IPS DF 6.9 (cell line): Measurements from ENCODE around the gene ACTL6B.

ENCODE experiments used
- DNase-seq: peaks from one replicate; pipeline ENCODE4 v3.0.0-alpha.2; 2013; ENCODE audit warnings: low read depth, low spot score
- H3K27ac ChIP-seq: one replicate; pipeline ENCODE4 v1.5.1; 2013; ENCODE audit warnings: low read length, control low read depth
- H3K27me3 ChIP-seq: 2 replicates; pipeline ENCODE4 v1.6.1; 2013; ENCODE audit warnings: mild to moderate bottlenecking, low read length; ENCODE audit not compliant: control insufficient read depth, insufficient read depth
- H3K36me3 ChIP-seq: 2 replicates; pipeline ENCODE4 v1.6.1; 2013; ENCODE audit warnings: low read length; ENCODE audit not compliant: control insufficient read depth, insufficient read depth
- H3K4me1 ChIP-seq: 2 replicates; pipeline ENCODE4 v1.6.1; 2013; ENCODE audit warnings: low read length; ENCODE audit not compliant: control insufficient read depth, insufficient read depth
- H3K4me3 ChIP-seq: 2 replicates; pipeline ENCODE4 v1.5.1; 2013; ENCODE audit warnings: mild to moderate bottlenecking, low read length
- H3K9me3 ChIP-seq: 2 replicates; pipeline ENCODE4 v1.6.1; 2013; ENCODE audit warnings: low read length, inconsistent platforms; ENCODE audit not compliant: control insufficient read depth, insufficient read depth
- WGBS: extraction: QIAGEN DNeasy Blood & Tissue Kit; methylation state at CpG from one replicate; pipeline ENCODE4 v1.1.7; 2013; ENCODE audit warnings: mixed read lengths, missing lambda C conversion rate; ENCODE audit not compliant: insufficient read length, insufficient coverage; 5-methylcytosine and 5-hydroxymethylcytosine counted together

ACTL6B gene

GRCh38 chr7:100683659-100684533 is 27.6 kb upstream of the ACTL6B start:
- DNase-seq, result no peak
- Histone ChIP-seq H3K27ac (no peak overlapping the region), H3K9me3 (no peaks in the 10 kb centered on the region), H3K4me3 (no peak overlapping the region), H3K36me3 (peaks cover 77% of the 10 kb centered on the region), H3K4me1 (no peaks in the 10 kb centered on the region; the same call in 1 of the 2 replicates), H3K27me3 (no peaks in the 10 kb centered on the region)
- no CpG with 5 or more reads among the region's 37 CpGs for WGBS

GRCh38 chr7:100682991-100683658 is 26.9 kb upstream of the ACTL6B start:
- H3K27me3 ChIP-seq, result no peaks in the 10 kb centered on the region
- WGBS, result no CpG with 5 or more reads among the region's 28 CpGs
- no peaks in the 10 kb centered on the region; the same call in 1 of the 2 replicates for H3K4me1 ChIP-seq
- DNase-seq, result no peak
- H3K4me3 ChIP-seq, result no peak overlapping the region
- no peak overlapping the region for H3K27ac ChIP-seq
- peaks cover 78% of the 10 kb centered on the region for H3K36me3 ChIP-seq
- H3K9me3 ChIP-seq, result no peaks in the 10 kb centered on the region

GRCh38 chr7:100682228-100682741 is 26.0 kb upstream of the ACTL6B start:
- Histone ChIP-seq H3K27ac (no peak overlapping the region), H3K9me3 (no peaks in the 10 kb centered on the region), H3K27me3 (no peaks in the 10 kb centered on the region), H3K4me3 (no peak overlapping the region), H3K4me1 (no peaks in the 10 kb centered on the region; the same call in 1 of the 2 replicates), H3K36me3 (peaks cover 73% of the 10 kb centered on the region)
- WGBS, result no CpG with 5 or more reads among the region's 25 CpGs
- no peak for DNase-seq

GRCh38 chr7:100681491-100682227 is 25.4 kb upstream of the ACTL6B start:
- H3K9me3 ChIP-seq, result no peaks in the 10 kb centered on the region
- no CpG with 5 or more reads among the region's 29 CpGs for WGBS
- no peak overlapping the region for H3K4me3 ChIP-seq
- H3K27me3 ChIP-seq, result no peaks in the 10 kb centered on the region
- H3K27ac ChIP-seq, result no peak overlapping the region
- no peak for DNase-seq
- no peaks in the 10 kb centered on the region; the same call in 1 of the 2 replicates for H3K4me1 ChIP-seq
- H3K36me3 ChIP-seq, result peaks cover 72% of the 10 kb centered on the region

- H3K27ac ChIP-seq, result no peak overlapping the region
- DNase-seq, result no peak
- H3K27me3 ChIP-seq, result no peaks in the 10 kb centered on the region
- H3K9me3 ChIP-seq, result no peaks in the 10 kb centered on the region
- WGBS, result no CpG with 5 or more reads among the region's 18 CpGs
- H3K36me3 ChIP-seq, result peaks cover 66% of the 10 kb centered on the region
- no peak overlapping the region for H3K4me3 ChIP-seq
- no peaks in the 10 kb centered on the region; the same call in 1 of the 2 replicates for H3K4me1 ChIP-seq
Observed at GRCh38 chr7:100680576-100681271, 24.5 kb upstream of the ACTL6B start.

- H3K4me1 ChIP-seq, result no peaks in the 10 kb centered on the region; the same call in 1 of the 2 replicates
- no peak for DNase-seq
- WGBS, result no CpG with 5 or more reads among the region's 13 CpGs
- H3K9me3 ChIP-seq, result no peaks in the 10 kb centered on the region
- H3K27me3 ChIP-seq, result no peaks in the 10 kb centered on the region
- no peak overlapping the region for H3K27ac ChIP-seq
- H3K4me3 ChIP-seq, result no peak overlapping the region
- H3K36me3 ChIP-seq, result peaks cover 59% of the 10 kb centered on the region
Observed at GRCh38 chr7:100679927-100680575, 23.8 kb upstream of the ACTL6B start.

GRCh38 chr7:100679129-100679926 is 23.1 kb upstream of the ACTL6B start:
- no CpG with 5 or more reads among the region's 13 CpGs for WGBS
- DNase-seq, result no peak
- H3K9me3 ChIP-seq, result no peaks in the 10 kb centered on the region
- H3K4me1 ChIP-seq, result no peaks in the 10 kb centered on the region; the same call in 1 of the 2 replicates
- no peak overlapping the region for H3K4me3 ChIP-seq
- peaks cover 52% of the 10 kb centered on the region for H3K36me3 ChIP-seq
- no peaks in the 10 kb centered on the region for H3K27me3 ChIP-seq
- no peak overlapping the region for H3K27ac ChIP-seq

GRCh38 chr7:100678291-100678984 is 22.2 kb upstream of the ACTL6B start:
- DNase-seq, result no peak
- no peaks in the 10 kb centered on the region for H3K9me3 ChIP-seq
- no peak overlapping the region for H3K4me3 ChIP-seq
- H3K4me1 ChIP-seq, result no peaks in the 10 kb centered on the region; the same call in 1 of the 2 replicates
- H3K36me3 ChIP-seq, result peaks cover 43% of the 10 kb centered on the region
- H3K27ac ChIP-seq, result no peak overlapping the region
- WGBS, result no CpG with 5 or more reads among the region's 35 CpGs
- no peaks in the 10 kb centered on the region for H3K27me3 ChIP-seq
